ENCODE measurements around the gene BCAT1. TPM values are rescaled to one million over a fixed set of nuclear protein-coding genes. Genes with fewer than 3 reads are reported as not detected.

Gene BCAT1
- total and polyA plus RNA-seq, 2 donors (not counting 1 experiment from before 2014, with no cell fraction given), result 0.33 to 9.6 TPM

GRCh38 chr12:24770821-24771220 is 178.1 kb downstream of the BCAT1 start:
- Mint-ChIP-seq H3K27me3 (no peaks in the 10 kb centered on the region), H3K9me3 (ENCODE audit: insufficient read depth) (peaks cover 2% of the 10 kb centered on the region), H3K4me3 (no peak overlapping the region), H3K4me1 (no peaks in the 10 kb centered on the region), H3K27ac (no peak overlapping the region)
- Histone ChIP-seq H3K9me3 (ENCODE audit: control extremely low read depth in 1 of 3, control insufficient read depth in 2 of 3, insufficient read depth in 1 of 3, low read length in 2 of 3) (peaks cover 0 to 5% (median 0%) of the 10 kb centered on the region in 3 donors), H3K79me2 (ENCODE audit: control insufficient read depth, insufficient read depth, low read length) (no peaks in the 10 kb centered on the region), H3K4me3 (ENCODE audit: control extremely low read depth in 1 of 5, extremely low read depth in 1 of 5, insufficient read depth in 1 of 5, low read depth in 2 of 5, low read length in 4 of 5) (no peak overlapping the region), H3K27me3 (replicated peaks in 1 of 4; ENCODE audit: control extremely low read depth in 1 of 4, control insufficient read depth in 3 of 4, insufficient read depth in 4 of 4, low read length in 3 of 4) (no peaks in the 10 kb centered on the region), H3K9ac (ENCODE audit: low read length) (no peak overlapping the region), H3K4me1 (ENCODE audit: control insufficient read depth in 2 of 2, insufficient read depth in 2 of 2, low read length in 2 of 2) (no peaks in the 10 kb centered on the region), H3K4me2 (replicated peaks; ENCODE audit: low read depth, low read length, poor library complexity, severe bottlenecking) (no peak overlapping the region), H3K27ac (ENCODE audit: low read length in 2 of 2) (no peak overlapping the region), H3K36me3 (replicated peaks in 1 of 2; ENCODE audit: control extremely low read depth in 1 of 2, control insufficient read depth in 1 of 2, extremely low read depth in 1 of 2, insufficient read depth in 2 of 2, low read length in 1 of 2) (no peaks in the 10 kb centered on the region), H4K20me1 (ENCODE audit: control insufficient read depth, insufficient read depth, low read length, poor library complexity, severe bottlenecking) (no peaks in the 10 kb centered on the region), H2AFZ (ENCODE audit: insufficient read depth, low read depth, low read length, poor library complexity, severe bottlenecking) (no peak overlapping the region)
- ChIA-PET CTCF (no interaction called here), POLR2A (no interaction called here)
- intact Hi-C loops (cut with micrococcal nuclease), result loop anchor here (10.0 kb wide), 1 partner anchor 496 kb away; no protein-coding TSS in a partner anchor
- ATAC-seq (ENCODE audit: low read depth) (no peak), DNase-seq (no peak)
- no CpG with 5 or more reads among the region's 4 CpGs for WGBS (ENCODE audit: insufficient coverage)
- TF ChIP-seq, protein P1, sequence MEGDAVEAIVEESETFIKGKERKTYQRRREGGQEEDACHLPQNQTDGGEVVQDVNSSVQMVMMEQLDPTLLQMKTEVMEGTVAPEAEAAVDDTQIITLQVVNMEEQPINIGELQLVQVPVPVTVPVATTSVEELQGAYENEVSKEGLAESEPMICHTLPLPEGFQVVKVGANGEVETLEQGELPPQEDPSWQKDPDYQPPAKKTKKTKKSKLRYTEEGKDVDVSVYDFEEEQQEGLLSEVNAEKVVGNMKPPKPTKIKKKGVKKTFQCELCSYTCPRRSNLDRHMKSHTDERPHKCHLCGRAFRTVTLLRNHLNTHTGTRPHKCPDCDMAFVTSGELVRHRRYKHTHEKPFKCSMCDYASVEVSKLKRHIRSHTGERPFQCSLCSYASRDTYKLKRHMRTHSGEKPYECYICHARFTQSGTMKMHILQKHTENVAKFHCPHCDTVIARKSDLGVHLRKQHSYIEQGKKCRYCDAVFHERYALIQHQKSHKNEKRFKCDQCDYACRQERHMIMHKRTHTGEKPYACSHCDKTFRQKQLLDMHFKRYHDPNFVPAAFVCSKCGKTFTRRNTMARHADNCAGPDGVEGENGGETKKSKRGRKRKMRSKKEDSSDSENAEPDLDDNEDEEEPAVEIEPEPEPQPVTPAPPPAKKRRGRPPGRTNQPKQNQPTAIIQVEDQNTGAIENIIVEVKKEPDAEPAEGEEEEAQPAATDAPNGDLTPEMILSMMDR (IDR thresholded peaks at IDR 0.05), result no peak
- no peak for TF ChIP-seq EZH2 (IDR thresholded peaks at IDR 0.05; ENCODE audit: borderline replicate concordance, insufficient read depth, low read depth, low read length, poor library complexity, severe bottlenecking)

GRCh38 chr12:24770334-24770733 is 178.6 kb downstream of the BCAT1 start:
- no CpG with 5 or more reads among the region's 3 CpGs for WGBS (ENCODE audit: insufficient coverage)
- no peak overlapping the region for H2AFZ ChIP-seq (ENCODE audit: insufficient read depth, low read depth, low read length, poor library complexity, severe bottlenecking)
- H3K27me3 ChIP-seq (replicated peaks in 1 of 4; ENCODE audit: control extremely low read depth in 1 of 4, control insufficient read depth in 3 of 4, insufficient read depth in 4 of 4, low read length in 3 of 4), result no peaks in the 10 kb centered on the region
- ATAC-seq (ENCODE audit: low read depth) (no peak), DNase-seq (no peak)
- no peak overlapping the region for H3K4me3 ChIP-seq (ENCODE audit: control extremely low read depth in 1 of 5, extremely low read depth in 1 of 5, insufficient read depth in 1 of 5, low read depth in 2 of 5, low read length in 4 of 5)
- no peaks in the 10 kb centered on the region for H3K79me2 ChIP-seq (ENCODE audit: control insufficient read depth, insufficient read depth, low read length)
- Mint-ChIP-seq H3K9me3 (ENCODE audit: insufficient read depth) (peaks cover 2% of the 10 kb centered on the region), H3K27me3 (no peaks in the 10 kb centered on the region), H3K4me1 (no peaks in the 10 kb centered on the region), H3K4me3 (no peak overlapping the region), H3K27ac (no peak overlapping the region)
- ChIA-PET POLR2A (no interaction called here), CTCF (no interaction called here)
- H3K36me3 ChIP-seq (replicated peaks in 1 of 2; ENCODE audit: control extremely low read depth in 1 of 2, control insufficient read depth in 1 of 2, extremely low read depth in 1 of 2, insufficient read depth in 2 of 2, low read length in 1 of 2), result no peaks in the 10 kb centered on the region
- TF ChIP-seq, protein P1 (IDR thresholded peaks at IDR 0.05), result no peak
- TF ChIP-seq EZH2 (IDR thresholded peaks at IDR 0.05; ENCODE audit: borderline replicate concordance, insufficient read depth, low read depth, low read length, poor library complexity, severe bottlenecking), result no peak
- no peaks in the 10 kb centered on the region for H3K4me1 ChIP-seq (ENCODE audit: control insufficient read depth in 2 of 2, insufficient read depth in 2 of 2, low read length in 2 of 2)
- H3K9ac ChIP-seq (ENCODE audit: low read length), result no peak overlapping the region
- H4K20me1 ChIP-seq (ENCODE audit: control insufficient read depth, insufficient read depth, low read length, poor library complexity, severe bottlenecking), result no peaks in the 10 kb centered on the region
- H3K4me2 ChIP-seq (replicated peaks; ENCODE audit: low read depth, low read length, poor library complexity, severe bottlenecking), result no peak overlapping the region
- intact Hi-C loops (cut with micrococcal nuclease), result loop anchor here (10.0 kb wide), 1 partner anchor 496 kb away; no protein-coding TSS in a partner anchor
- H3K27ac ChIP-seq (ENCODE audit: low read length in 2 of 2), result no peak overlapping the region
- H3K9me3 ChIP-seq (ENCODE audit: control extremely low read depth in 1 of 3, control insufficient read depth in 2 of 3, insufficient read depth in 1 of 3, low read length in 2 of 3), result peaks cover 0 to 5% (median 0%) of the 10 kb centered on the region in 3 donors

Data from B cell (primary cell).